Panc1 (cell line): Measurements from ENCODE around the gene TMEM87B.

Experiments
- TF ChIP-seq, protein P1 (sequence below), 2 experiments: IDR thresholded peaks; 2 replicates each; pipeline ENCODE4 v1.6.1; 2011 to 2012; ENCODE audit warnings: low read depth in 2 of 2, control low read depth in 1 of 2, low read length in 1 of 2, mild to moderate bottlenecking in 1 of 2, moderate library complexity in 1 of 2; ENCODE audit not compliant: insufficient read depth in 1 of 2
- TF ChIP-seq, protein P2 (sequence below): fragments of 450-650 bp; IDR thresholded peaks from 2 replicates; pipeline ENCODE4 v1.5.1; 2017; ENCODE audit warnings: mild to moderate bottlenecking

DNA sequence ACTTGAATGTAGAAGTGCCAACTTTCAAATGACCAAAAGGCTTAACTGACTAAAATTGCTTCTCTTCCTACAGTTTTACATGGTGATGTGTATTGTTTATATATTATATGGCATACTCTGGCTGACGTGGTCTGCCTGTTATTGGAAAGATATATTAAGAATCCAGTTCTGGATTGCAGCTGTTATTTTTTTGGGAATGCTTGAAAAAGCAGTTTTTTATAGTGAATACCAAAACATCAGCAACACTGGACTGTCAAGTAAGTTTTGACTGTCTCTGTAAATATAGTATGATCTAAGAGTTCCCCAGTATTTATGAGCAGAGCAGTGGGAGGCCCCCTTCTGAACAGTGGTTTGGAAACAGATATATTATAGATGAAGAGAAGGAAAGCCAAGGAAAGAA lies 26.2 kb downstream of the TMEM87B start:
- TF ChIP-seq, protein P1, sequence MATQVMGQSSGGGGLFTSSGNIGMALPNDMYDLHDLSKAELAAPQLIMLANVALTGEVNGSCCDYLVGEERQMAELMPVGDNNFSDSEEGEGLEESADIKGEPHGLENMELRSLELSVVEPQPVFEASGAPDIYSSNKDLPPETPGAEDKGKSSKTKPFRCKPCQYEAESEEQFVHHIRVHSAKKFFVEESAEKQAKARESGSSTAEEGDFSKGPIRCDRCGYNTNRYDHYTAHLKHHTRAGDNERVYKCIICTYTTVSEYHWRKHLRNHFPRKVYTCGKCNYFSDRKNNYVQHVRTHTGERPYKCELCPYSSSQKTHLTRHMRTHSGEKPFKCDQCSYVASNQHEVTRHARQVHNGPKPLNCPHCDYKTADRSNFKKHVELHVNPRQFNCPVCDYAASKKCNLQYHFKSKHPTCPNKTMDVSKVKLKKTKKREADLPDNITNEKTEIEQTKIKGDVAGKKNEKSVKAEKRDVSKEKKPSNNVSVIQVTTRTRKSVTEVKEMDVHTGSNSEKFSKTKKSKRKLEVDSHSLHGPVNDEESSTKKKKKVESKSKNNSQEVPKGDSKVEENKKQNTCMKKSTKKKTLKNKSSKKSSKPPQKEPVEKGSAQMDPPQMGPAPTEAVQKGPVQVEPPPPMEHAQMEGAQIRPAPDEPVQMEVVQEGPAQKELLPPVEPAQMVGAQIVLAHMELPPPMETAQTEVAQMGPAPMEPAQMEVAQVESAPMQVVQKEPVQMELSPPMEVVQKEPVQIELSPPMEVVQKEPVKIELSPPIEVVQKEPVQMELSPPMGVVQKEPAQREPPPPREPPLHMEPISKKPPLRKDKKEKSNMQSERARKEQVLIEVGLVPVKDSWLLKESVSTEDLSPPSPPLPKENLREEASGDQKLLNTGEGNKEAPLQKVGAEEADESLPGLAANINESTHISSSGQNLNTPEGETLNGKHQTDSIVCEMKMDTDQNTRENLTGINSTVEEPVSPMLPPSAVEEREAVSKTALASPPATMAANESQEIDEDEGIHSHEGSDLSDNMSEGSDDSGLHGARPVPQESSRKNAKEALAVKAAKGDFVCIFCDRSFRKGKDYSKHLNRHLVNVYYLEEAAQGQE (IDR thresholded peaks at IDR 0.05; ENCODE audit: insufficient read depth in 1 of 2, low read depth in 2 of 2, low read length in 1 of 2), result no peak
- TF ChIP-seq, protein P2, sequence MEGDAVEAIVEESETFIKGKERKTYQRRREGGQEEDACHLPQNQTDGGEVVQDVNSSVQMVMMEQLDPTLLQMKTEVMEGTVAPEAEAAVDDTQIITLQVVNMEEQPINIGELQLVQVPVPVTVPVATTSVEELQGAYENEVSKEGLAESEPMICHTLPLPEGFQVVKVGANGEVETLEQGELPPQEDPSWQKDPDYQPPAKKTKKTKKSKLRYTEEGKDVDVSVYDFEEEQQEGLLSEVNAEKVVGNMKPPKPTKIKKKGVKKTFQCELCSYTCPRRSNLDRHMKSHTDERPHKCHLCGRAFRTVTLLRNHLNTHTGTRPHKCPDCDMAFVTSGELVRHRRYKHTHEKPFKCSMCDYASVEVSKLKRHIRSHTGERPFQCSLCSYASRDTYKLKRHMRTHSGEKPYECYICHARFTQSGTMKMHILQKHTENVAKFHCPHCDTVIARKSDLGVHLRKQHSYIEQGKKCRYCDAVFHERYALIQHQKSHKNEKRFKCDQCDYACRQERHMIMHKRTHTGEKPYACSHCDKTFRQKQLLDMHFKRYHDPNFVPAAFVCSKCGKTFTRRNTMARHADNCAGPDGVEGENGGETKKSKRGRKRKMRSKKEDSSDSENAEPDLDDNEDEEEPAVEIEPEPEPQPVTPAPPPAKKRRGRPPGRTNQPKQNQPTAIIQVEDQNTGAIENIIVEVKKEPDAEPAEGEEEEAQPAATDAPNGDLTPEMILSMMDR, result no peak
